ENCODE data around the gene SRPK2.

SRPK2 gene

DNA sequence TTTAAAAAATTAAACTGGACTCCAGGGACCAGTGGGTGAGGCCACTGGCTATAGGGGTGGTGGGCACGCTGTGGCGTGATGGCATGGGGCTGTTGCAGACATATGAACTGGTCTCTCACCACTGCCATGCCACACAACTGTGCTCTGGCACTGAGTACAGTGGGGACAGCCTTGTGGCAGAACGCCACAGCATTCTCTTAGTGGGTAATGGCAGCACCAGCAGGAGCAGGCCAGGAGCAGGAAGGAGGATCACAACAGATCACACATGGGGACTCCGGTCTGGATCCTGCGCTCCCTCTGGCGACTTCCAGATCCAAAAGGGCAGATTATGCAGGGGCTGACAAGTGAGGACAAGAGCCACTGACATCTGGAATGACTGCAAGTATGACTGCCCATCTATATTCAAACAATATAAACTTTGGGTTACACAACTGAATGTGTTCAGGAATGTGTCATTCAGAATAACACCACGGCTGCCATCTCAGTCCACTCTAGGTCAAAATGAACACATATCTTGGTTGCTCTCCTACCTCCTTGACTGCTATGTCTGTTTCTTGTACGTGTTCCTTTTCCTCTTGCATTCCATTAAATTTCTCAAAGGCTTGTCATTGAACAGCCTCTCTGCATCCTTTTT lies 198.7 kb downstream of the SRPK2 start:
- DNase-seq (ENCODE audit: low read depth), result no peak

- DNase-seq (ENCODE audit: low read depth), result no peak
Measured at GRCh38 chr7:105188201-105188600, 200.5 kb downstream of the SRPK2 start.

GRCh38 chr7:105187302-105188169 lies 201.2 kb downstream of the SRPK2 start:
- DNase-seq (ENCODE audit: low read depth), result no peak

DNA sequence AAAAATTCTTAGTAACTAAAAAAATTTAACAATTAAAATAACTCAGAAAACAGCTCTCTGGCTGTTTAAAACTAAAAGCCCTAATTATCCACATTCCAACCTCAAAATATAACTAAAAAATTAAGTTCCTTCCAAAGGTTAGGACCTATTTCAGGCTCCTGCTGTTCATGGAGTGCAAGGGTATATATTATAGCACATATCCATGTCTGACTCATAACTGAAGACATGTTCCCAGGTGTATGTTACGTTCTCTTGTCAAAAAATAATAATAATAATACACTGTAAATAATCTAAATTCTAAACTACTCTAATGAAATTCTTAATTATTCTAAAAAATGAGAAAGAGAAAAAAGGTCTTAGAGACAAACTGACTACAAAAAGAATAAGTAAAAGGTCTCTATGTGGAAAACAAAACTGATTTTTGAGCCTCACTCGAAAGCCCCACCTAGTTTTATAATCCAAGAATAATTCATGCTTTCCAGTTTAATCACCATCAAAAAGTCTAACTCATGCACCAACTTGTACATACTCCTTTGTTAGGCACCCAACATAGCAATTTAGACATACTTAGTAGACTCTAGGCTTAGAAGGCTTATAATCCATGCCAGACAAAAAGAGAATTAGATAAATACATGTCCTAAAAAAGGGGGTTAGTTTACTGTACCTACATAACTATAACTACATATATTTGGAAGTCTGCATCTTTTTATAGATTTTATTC lies 203.3 kb downstream of the SRPK2 start:
- no peak for DNase-seq (ENCODE audit: low read depth)

DNA sequence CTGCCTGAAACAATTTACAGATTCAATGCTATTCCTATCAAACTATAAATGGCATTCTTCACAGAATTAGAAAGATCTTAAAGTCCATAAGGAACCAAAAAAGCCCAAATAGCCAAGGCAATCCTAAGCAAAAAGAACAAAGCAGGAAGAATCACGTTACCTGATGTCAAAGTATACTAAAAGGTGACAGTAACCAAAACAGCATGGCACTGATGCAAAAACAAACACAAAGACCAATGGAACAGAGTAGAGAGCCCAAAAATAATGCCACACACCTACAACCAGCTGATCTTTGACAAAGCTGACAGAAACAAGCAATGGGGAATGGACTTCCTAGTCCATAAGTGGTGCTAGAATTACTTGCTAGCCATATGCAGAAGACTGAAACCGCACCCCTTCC lies 208.7 kb downstream of the SRPK2 start:
- no peak for DNase-seq (ENCODE audit: low read depth)

DNA sequence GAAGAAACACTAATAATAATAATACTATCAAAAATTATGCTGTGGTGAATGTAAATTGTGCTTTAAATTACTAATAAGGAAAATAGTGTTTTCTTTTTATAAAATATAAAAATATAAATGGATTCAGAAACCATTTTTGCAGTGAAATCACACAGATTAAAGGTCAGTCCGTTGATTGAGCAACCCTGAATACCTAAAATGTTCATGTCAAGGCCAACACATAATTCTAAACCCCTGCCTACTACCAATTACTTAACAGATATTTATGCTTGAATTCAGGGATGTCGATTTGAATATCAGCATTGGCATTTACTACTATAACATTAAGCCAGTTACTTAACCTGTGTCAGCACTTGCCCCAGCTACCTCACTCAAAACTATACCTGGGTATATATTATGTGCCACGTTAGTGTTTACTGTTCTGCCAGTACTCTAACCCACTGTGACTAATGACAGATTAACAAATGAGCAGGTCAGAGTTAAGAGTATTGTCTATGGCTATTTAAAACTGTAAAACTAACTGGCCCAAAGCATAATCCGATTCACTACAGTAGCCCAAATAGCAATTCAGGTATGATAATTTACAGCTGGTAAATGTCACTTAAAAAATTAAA lies 209.7 kb downstream of the SRPK2 start:
- DNase-seq (ENCODE audit: low read depth), result no peak

GRCh38 chr7:105178177-105178576 lies 210.5 kb downstream of the SRPK2 start:
- DNase-seq (ENCODE audit: low read depth), result no peak

DNA sequence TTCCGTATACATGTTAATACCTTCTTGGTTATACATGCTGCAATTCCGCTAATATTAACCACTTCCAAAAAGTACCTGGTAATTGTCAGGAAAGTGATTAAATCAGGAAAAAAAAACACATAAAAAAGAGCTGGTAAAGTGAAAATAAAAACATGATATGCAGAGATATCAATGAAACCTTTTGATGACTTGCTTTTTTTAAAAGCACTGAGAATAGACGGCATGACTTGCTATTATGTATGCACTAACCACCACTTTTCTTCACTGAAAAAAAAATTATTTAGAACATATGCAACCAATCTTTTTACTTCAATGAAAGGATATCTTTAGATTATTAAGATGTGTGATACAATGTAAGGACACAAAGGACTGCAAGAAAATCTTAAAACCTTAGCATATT lies 211.7 kb downstream of the SRPK2 start:
- DNase-seq (ENCODE audit: low read depth), result no peak

- DNase-seq (ENCODE audit: low read depth), result no peak
Measured at GRCh38 chr7:105173586-105173985, 215.1 kb downstream of the SRPK2 start.

DNA sequence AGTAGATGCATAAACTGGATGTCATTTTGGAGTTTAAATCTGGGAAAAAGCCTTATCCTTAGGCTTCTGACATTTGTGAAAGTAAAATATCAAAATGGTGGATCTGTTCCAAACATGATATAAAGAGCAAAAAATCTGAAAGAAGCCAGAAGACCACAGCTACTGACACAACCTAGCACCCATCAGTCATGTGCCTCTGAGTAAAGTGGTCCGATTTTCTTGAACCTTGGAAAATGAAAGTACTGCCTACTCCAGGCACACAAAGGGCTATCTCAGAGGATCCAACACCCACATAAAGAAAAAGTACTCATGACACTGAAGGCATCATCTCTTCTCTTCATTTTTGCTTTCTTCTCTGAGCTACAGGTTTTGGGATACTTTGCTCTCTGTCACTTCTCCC lies 224.0 kb downstream of the SRPK2 start:
- DNase-seq (ENCODE audit: low read depth), result no peak

- no peak for DNase-seq (ENCODE audit: low read depth)
Measured at GRCh38 chr7:105163718-105164117, 225.0 kb downstream of the SRPK2 start.

DNA sequence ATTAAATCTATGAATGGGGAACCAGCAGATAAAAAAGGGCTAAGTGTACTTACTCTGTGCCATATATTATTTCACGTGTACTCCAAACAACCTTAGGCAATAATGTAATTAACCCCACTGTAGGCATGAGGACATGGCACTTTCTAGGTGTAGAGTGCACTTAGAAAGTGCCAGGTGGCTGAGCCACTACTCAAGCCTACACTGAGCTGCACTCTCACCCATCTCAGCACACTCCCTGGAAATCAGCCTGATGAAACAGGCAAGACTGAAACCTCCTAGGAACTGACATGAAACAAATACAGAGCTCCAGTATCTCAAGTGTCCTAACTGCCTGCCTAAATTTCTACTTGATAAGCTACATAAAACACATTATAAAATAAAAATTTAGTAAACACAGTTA lies 227.4 kb downstream of the SRPK2 start:
- no peak for DNase-seq (ENCODE audit: low read depth)

- no peak for DNase-seq (ENCODE audit: low read depth)
Measured at GRCh38 chr7:105157278-105157677, 231.4 kb downstream of the SRPK2 start.

DNA sequence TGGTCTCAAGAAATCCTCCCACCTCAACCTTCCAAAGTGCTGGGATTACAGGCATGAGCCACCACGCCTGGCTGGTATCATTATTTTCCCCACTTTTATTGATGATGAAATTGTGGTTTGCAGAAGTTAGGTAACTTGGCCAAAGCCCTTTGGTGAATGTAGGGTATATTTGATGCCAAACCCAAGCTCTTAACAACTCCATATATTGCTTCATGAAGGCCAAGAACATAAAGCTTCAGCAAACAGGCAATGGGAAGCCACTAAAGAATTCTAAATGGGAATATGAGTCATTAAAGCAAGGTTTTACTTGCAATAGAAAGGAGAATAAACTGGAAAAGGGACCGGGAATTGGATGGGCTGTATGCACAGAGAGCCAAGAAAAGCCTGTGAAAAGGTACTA lies 232.0 kb downstream of the SRPK2 start:
- DNase-seq (ENCODE audit: low read depth), result no peak

- no peak for DNase-seq (ENCODE audit: low read depth)
Measured at GRCh38 chr7:105154084-105154483, 234.6 kb downstream of the SRPK2 start.

DNA sequence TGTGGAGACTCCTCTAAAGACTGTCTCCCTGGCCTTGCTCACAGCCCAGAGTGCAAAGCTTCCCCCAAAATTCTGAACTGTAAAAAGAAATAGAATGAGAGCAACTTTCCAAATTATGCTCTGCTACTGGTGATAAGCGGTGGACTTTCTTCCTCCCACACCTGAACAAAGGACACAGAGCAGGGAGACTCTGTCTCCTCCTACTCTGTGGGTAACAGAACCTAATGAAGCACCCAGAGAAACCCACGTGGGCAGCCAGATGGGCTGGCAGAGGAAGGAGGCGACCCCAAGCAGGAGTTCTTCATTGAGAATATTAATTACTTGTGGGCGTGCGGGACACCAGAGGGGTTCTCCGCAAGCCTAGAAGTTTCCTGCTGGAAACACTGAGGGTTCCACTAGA lies 235.2 kb downstream of the SRPK2 start:
- DNase-seq (ENCODE audit: low read depth), result no peak

DNA sequence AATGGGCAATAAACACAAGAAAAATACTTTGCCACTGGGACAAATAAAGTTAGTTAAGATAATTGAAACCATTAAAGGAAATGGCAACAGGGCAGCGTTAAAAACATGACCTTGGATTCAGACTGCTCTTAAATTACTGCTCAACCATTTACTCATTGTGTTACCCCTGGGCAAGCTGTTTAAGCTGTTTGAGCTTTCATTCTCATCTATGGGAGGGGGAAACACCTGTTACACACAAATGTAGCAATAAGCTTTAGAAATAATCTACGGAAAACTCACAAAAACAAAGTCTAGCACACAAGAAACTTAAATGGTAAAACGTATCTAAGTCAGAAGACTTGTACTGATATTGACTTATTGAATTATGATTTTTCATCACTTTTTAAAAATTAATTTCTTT lies 237.6 kb downstream of the SRPK2 start:
- DNase-seq (ENCODE audit: low read depth), result no peak

- no peak for DNase-seq (ENCODE audit: low read depth)
Measured at GRCh38 chr7:105149827-105150226, 238.9 kb downstream of the SRPK2 start.

DNA sequence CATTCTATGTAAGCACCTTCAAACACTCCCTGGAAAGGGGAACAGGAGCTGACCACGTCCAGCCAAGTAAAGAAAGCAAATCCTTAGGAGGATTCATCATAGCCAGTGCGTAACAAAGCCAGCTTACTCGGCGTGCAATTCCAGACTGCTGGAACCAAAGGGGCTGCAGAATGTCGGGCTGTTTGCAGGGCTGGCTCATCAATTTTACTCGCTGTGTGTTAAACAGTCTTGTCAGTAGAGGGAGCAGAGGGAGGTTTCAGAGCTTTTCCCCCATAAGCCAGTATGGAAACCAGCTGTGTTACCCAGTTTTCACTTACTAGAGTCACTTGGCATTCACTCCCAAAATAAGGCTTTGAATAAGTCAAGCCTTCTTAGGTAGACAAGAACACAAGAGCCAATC lies 247.7 kb downstream of the SRPK2 start:
- no peak for DNase-seq (ENCODE audit: low read depth)

DNA sequence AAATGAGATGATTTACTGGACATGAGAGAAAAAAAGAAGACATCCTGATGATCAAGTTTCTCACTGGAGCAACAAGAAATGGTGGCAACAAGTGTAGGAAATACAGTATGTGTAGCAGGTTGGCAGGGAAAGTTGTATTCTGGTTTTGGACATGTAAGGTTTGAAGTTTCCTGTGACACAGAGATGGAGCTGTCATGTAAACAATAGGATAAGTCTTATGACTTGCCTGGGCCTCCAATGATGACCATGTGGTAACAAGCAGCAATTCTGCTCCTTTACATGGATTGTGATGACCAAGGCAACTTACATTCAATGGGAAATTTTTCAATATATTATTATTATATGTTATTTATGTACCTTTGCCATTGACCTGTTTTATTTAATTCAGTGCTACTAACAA lies 249.3 kb downstream of the SRPK2 start:
- DNase-seq (ENCODE audit: low read depth), result no peak

- DNase-seq (ENCODE audit: low read depth), result no peak
Measured at GRCh38 chr7:105137898-105138297, 250.8 kb downstream of the SRPK2 start.

DNA sequence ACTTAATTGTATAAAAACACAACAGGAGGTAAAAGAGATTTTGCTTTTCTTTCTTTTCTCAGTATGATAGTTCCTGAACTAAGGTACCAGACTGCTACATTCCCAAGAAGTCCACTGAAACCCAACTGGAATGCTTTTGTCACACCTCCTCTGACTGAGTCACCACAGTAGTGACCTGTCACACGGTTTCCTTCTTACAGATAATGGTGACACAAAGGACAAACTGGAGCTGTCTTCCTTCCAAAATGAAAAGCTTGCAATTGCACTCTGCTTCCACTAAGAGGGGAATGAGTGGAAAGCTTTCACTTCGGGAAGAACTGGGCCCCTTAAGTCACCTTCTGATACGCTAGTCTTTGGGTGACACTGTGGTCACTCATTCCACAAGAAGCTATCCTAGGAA lies 252.5 kb downstream of the SRPK2 start:
- DNase-seq (ENCODE audit: low read depth), result no peak

Data from stimulated activated CD4-positive, alpha-beta T cell treated with anti-CD3 and anti-CD28 coated beads, Interleukin-2, amount 100 ng/mL, for 4 hours (primary cell).